HCT116 (cell line): ENCODE measurements around the gene MAGEB2. TPM values are rescaled to one million over a fixed set of nuclear protein-coding genes. Genes with fewer than 3 reads are reported as not detected.

ENCODE experiments used
- ATAC-seq: fragments of 200-7000 bp; cut with Tn5 transposase; 2 replicates; pipeline ENCODE4 v1.9.1; 2020; ENCODE audit warnings: mild to moderate bottlenecking, moderate library complexity
- BruUV-seq: library from RNA; stranded (reverse); fragments of 400-500 nt; replicated peaks from 2 replicates; lab custom pipeline; 2021; lab: Mats Ljungman, UMichigan
- CTCF ChIA-PET: fragments of 300-600 bp; sonication (Branson Sonifier 250); formaldehyde crosslinking; loops from one replicate; lab custom pipeline; 2021; ENCODE audit warnings: antibody characterized with exemption; lab: Charles Lee
- POLR2A ChIA-PET: fragments of 300-600, 350-600 bp; sonication (Branson Sonifier 250); formaldehyde crosslinking; loops from one replicate; lab custom pipeline; 2021; ENCODE audit warnings: antibody characterized with exemption; lab: Charles Lee
- RAD21 ChIA-PET, 2 experiments: fragments of 300-600 bp; sonication (Branson Sonifier 250); formaldehyde crosslinking; loops; one replicate each; lab custom pipeline; 2023; ENCODE audit warnings: low total read pairs in 2 of 2; ENCODE audit not compliant: uncharacterized antibody in 2 of 2, unreplicated experiment in 2 of 2, low non-redundant PET in 1 of 2; lab: Charles Lee
- DNase-seq: peaks from one replicate; pipeline ENCODE4 v3.0.0-alpha.2; 2010; ENCODE audit warnings: low read depth, low spot score
- H2AFZ ChIP-seq: fragments of 200-600 bp; shearing (Covaris generic), sonication (generic); 2 replicates; pipeline ENCODE4 v1.6.1; 2017; ENCODE audit warnings: low read depth, mixed run types, mixed read lengths, antibody characterized with exemption, low read length; ENCODE audit not compliant: poor library complexity, severe bottlenecking
- H3K27ac ChIP-seq: 2 replicates; pipeline ENCODE4 v1.5.1; 2012; ENCODE audit warnings: low read depth, low read length
- H3K27me3 ChIP-seq: fragments of 200-600 bp; sonication (generic); 2 replicates; pipeline ENCODE4 v1.6.1; 2016; ENCODE audit warnings: mixed run types, low read length, mixed read lengths; ENCODE audit not compliant: insufficient read depth
- H3K36me3 ChIP-seq, 2 experiments: fragments of 200-500 bp in 1 of 2; fragments of 200-600 bp in 1 of 2; sonication (Bioruptor generic) in 1 of 2; sonication (generic) in 1 of 2; 2 replicates each; pipeline versions ENCODE4 v1.5.1 to v1.6.1; 2014 to 2016; ENCODE audit warnings: low read length in 2 of 2, inconsistent platforms in 1 of 2, mixed read lengths in 1 of 2, mixed run types in 1 of 2; ENCODE audit not compliant: insufficient read depth in 2 of 2, control insufficient read depth in 1 of 2
- H3K4me1 ChIP-seq, 2 experiments: fragments of 200-600 bp in 1 of 2; sonication (generic) in 1 of 2; 2 replicates each; pipeline versions ENCODE4 v1.5.1 to v1.6.1; 2012 to 2017; ENCODE audit warnings: low read length in 2 of 2, inconsistent platforms in 1 of 2, mild to moderate bottlenecking in 1 of 2, mixed read lengths in 1 of 2, mixed run types in 1 of 2, moderate library complexity in 1 of 2; ENCODE audit not compliant: insufficient read depth in 2 of 2, control insufficient read depth in 1 of 2
- H3K4me2 ChIP-seq: fragments of 200-600 bp; sonication (generic); 2 replicates; pipeline ENCODE4 v1.6.1; 2017; ENCODE audit warnings: mixed run types, low read length, mixed read lengths
- H3K4me3 ChIP-seq, 2 experiments: fragments of 200-600 bp in 1 of 2; sonication (generic) in 1 of 2; replicated peaks in 1 of 2; 2 replicates each; pipeline ENCODE4 v1.5.1; 2011 to 2016; ENCODE audit warnings: low read length in 2 of 2, control low read depth in 1 of 2, low read depth in 1 of 2, mild to moderate bottlenecking in 1 of 2, mixed read lengths in 1 of 2, mixed run types in 1 of 2
- H3K79me2 ChIP-seq: fragments of 200-600 bp; sonication (generic); 2 replicates; pipeline ENCODE4 v1.6.1; 2017; ENCODE audit warnings: mild to moderate bottlenecking, mixed run types, low read length, moderate library complexity, mixed read lengths; ENCODE audit not compliant: insufficient read depth
- H3K9ac ChIP-seq: fragments of 200-600 bp; sonication (generic); 2 replicates; pipeline ENCODE4 v1.6.1; 2016; ENCODE audit warnings: low read length, mixed read lengths
- H3K9me2 ChIP-seq: fragments of 200-600 bp; sonication (generic), shearing (Covaris generic); 2 replicates; pipeline ENCODE4 v1.6.1; 2017; ENCODE audit warnings: mixed run types, mild to moderate bottlenecking, moderate library complexity; ENCODE audit not compliant: insufficient read depth
- H3K9me3 ChIP-seq, 2 experiments: fragments of 200-500 bp in 1 of 2; fragments of 200-600 bp in 1 of 2; sonication (Bioruptor generic) in 1 of 2; sonication (generic) in 1 of 2; 2 replicates each; pipeline ENCODE4 v1.6.1; 2014 to 2017; ENCODE audit warnings: low read length in 2 of 2, mixed read lengths in 2 of 2, inconsistent platforms in 1 of 2, low read depth in 1 of 2, mild to moderate bottlenecking in 1 of 2, mixed run types in 1 of 2, moderate library complexity in 1 of 2; ENCODE audit not compliant: control insufficient read depth in 1 of 2, insufficient read depth in 1 of 2
- H4K20me1 ChIP-seq: fragments of 200-600 bp; sonication (generic), shearing (Covaris generic); 2 replicates; pipeline ENCODE4 v1.6.1; 2017; ENCODE audit warnings: mixed run types, mild to moderate bottlenecking, moderate library complexity; ENCODE audit not compliant: insufficient read depth
- EZH2 ChIP-seq: fragments of 200-600 bp; sonication (generic); IDR thresholded peaks from 2 replicates; pipeline ENCODE4 v1.6.1; 2017; ENCODE audit warnings: antibody characterized with exemption, mixed run types
- EZH2phosphoT487 ChIP-seq: fragments of 200-600 bp; IDR thresholded peaks from 2 replicates; pipeline ENCODE4 v1.6.1; 2018; ENCODE audit warnings: antibody characterized with exemption, borderline replicate concordance
- FOSL1 ChIP-seq: IDR thresholded peaks from 2 replicates; pipeline ENCODE4 v1.6.1; 2012; ENCODE audit warnings: low read depth
- JUND ChIP-seq: IDR thresholded peaks from 2 replicates; pipeline ENCODE4 v1.6.1; 2012
- POLR2AphosphoS5 ChIP-seq: IDR thresholded peaks from 2 replicates; pipeline ENCODE4 v1.6.1; 2011; ENCODE audit warnings: mild to moderate bottlenecking, low read depth, low read length, moderate library complexity
- RAD21 ChIP-seq: IDR thresholded peaks from 2 replicates; pipeline ENCODE4 v1.6.1; 2012; ENCODE audit warnings: low read depth, mild to moderate bottlenecking
- SIN3A ChIP-seq: IDR thresholded peaks from 2 replicates; pipeline ENCODE4 v1.6.1; 2012; ENCODE audit warnings: low read depth
- SP1 ChIP-seq: IDR thresholded peaks from 2 replicates; pipeline ENCODE4 v1.6.1; 2012; ENCODE audit warnings: low read depth
- TCF7L2 ChIP-seq: IDR thresholded peaks from 2 replicates; pipeline ENCODE4 v1.7.0; 2011; ENCODE audit warnings: borderline replicate concordance, inconsistent platforms; ENCODE audit not compliant: insufficient read depth, insufficient read length; ENCODE audit errors: extremely low read depth
- ZNF274 ChIP-seq: fragments of 200-500 bp; sonication (Bioruptor generic); IDR thresholded peaks from 2 replicates; pipeline ENCODE4 v1.6.1; 2014; ENCODE audit warnings: mild to moderate bottlenecking, low read depth, low read length, inconsistent platforms
- intact Hi-C: fragments of 100-400 bp; cut with micrococcal nuclease; formaldehyde crosslinking; loops from 2 replicates; pipeline ENCODE4 v1.10.0; 2022
- total RNA-seq: library from RNA; stranded (reverse); gene quantifications from one replicate; pipeline ENCODE4 v1.2.1, GENCODE V29; 2021; ENCODE audit not compliant: unreplicated experiment
- TF ChIP-seq, protein P1 (sequence below): IDR thresholded peaks from 2 replicates; pipeline ENCODE4 v1.6.1; 2012
- TF ChIP-seq, protein P2 (sequence below), 3 experiments: fragments of 200-600 bp in 1 of 3; sonication (generic) in 1 of 3; IDR thresholded peaks in 2 of 3; conservative IDR thresholded peaks in 1 of 3; 2 replicates each; pipeline ENCODE4 v1.5.1; 2012 to 2017; ENCODE audit warnings: low read depth in 2 of 3, low read length in 2 of 3, antibody characterized with exemption in 1 of 3, borderline replicate concordance in 1 of 3, control low read depth in 1 of 3, mild to moderate bottlenecking in 1 of 3, mixed read lengths in 1 of 3, mixed run types in 1 of 3, moderate library complexity in 1 of 3; ENCODE audit not compliant: insufficient read depth in 1 of 3
- TF ChIP-seq, protein P3 (sequence below): IDR thresholded peaks from 2 replicates; pipeline ENCODE4 v1.6.1; 2012; ENCODE audit warnings: low read depth

The MAGEB2 gene
- total RNA-seq, 1 experiment from 2014 or later, result 138 TPM

DNA sequence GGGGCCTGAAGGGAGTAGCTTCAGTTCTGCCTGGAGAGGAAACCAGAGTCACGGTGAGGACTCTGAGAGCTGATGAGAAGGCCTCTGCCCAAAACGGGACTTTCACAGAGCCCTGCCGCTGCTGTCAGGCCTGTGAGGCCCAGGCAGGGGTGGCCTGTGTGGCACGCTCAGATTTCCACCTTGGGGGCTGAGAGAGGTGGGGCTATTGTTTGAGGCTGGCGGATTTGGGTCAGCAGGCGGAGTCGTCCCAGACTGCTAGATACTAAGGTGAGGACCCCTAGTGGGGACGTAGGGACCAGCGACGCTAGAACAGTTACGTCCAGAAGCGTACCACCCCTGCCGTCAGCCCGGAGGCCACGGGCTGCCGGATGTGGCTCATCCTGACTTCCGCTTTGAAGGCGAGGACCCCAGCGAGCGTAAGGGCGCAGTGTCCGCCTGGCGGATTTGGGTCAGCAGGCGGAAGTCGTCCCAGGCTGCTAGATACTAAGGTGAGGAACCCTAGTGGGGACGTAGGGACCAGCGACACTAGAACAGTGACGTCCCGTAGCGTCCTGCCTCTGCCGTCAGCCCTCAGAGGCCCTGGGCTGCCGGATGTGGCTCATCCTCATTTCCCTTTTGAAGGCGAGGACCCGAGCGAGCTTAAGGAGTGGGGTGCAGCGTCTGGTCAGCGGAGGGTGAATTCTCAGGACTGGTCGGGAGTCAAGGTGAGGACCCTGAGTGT is 31.6 kb downstream of the MAGEB2 start, which contains the start of gene MAGEB1:
Gene MAGEB1, plus strand, starts transcription at position 378 of the 721 bp plus-strand sequence. CDS start 3,348 bp downstream, outside the sequence.
- intact Hi-C loops, result no loop called here
- Histone ChIP-seq H3K4me3 (no peak within 1 kb of the TSS), H2AFZ (no peak within 1 kb of the TSS), H3K9me2 (no peaks in the 10 kb centered on the region), H3K9me3 (no peaks in the 10 kb centered on the region), H3K79me2 (no peaks in the 10 kb centered on the region), H3K4me2 (no peak within 1 kb of the TSS), H3K9ac (no peak within 1 kb of the TSS), H3K27ac (no peak within 1 kb of the TSS), H3K27me3 (no peaks in the 10 kb centered on the region), H3K4me1 (no peaks in the 10 kb centered on the region), H4K20me1 (no peaks in the 10 kb centered on the region), H3K36me3 (no peaks in the 10 kb centered on the region)
- ChIA-PET CTCF (no interaction called here), RAD21 (no interaction called here), POLR2A (no interaction called here)
- DNase-seq (peak; percentile 4), ATAC-seq (peak; percentile 86)
- no TSS peak for BruUV-seq
- TF ChIP-seq, protein P1, sequence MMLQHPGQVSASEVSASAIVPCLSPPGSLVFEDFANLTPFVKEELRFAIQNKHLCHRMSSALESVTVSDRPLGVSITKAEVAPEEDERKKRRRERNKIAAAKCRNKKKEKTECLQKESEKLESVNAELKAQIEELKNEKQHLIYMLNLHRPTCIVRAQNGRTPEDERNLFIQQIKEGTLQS, result no peak
- TF ChIP-seq, protein P2, sequence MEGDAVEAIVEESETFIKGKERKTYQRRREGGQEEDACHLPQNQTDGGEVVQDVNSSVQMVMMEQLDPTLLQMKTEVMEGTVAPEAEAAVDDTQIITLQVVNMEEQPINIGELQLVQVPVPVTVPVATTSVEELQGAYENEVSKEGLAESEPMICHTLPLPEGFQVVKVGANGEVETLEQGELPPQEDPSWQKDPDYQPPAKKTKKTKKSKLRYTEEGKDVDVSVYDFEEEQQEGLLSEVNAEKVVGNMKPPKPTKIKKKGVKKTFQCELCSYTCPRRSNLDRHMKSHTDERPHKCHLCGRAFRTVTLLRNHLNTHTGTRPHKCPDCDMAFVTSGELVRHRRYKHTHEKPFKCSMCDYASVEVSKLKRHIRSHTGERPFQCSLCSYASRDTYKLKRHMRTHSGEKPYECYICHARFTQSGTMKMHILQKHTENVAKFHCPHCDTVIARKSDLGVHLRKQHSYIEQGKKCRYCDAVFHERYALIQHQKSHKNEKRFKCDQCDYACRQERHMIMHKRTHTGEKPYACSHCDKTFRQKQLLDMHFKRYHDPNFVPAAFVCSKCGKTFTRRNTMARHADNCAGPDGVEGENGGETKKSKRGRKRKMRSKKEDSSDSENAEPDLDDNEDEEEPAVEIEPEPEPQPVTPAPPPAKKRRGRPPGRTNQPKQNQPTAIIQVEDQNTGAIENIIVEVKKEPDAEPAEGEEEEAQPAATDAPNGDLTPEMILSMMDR (IDR thresholded peaks at IDR 0.05 in 2 of 3, conservative IDR thresholded peaks at IDR 0.05 in 1 of 3; ENCODE audit: borderline replicate concordance in 1 of 3, insufficient read depth in 1 of 3, low read depth in 2 of 3, low read length in 2 of 3), result peak in 2 of 3 experiments; percentile 5 to 22; a peak in 2 of 6 replicates

DNA sequence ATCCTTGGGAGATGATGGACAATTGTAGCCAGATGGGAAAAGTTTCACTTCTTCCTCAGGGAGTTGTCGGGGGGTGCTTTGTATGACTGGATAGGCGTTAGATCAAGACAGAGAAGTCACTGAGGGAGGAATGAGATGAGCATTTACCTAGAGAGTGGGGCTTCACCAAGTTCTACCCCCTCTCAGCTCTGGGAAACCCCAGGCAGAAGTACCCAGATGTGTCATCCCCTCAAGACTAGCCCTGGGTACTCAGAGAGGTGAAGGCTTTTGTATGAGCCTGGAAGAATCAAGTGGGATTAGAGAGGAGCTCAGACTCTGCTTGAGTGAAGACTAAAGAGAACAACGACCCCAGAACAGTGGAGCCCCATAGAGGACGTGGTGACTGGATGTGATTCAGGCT is 33.5 kb downstream of the MAGEB2 start:
- H3K4me2 ChIP-seq, result no peak overlapping the region
- DNase-seq (no peak), ATAC-seq (no peak)
- BruUV-seq, result no TSS peak
- no peaks in the 10 kb centered on the region for H3K9me3 ChIP-seq
- H3K9me2 ChIP-seq, result no peaks in the 10 kb centered on the region
- CTCF ChIA-PET, result no interaction called here
- intact Hi-C loops, result no loop called here
- RAD21 ChIA-PET, result no interaction called here
- no peaks in the 10 kb centered on the region for H3K4me1 ChIP-seq
- no peak overlapping the region for H2AFZ ChIP-seq
- no peak overlapping the region for H3K4me3 ChIP-seq
- H3K9ac ChIP-seq, result no peak overlapping the region
- no peak overlapping the region for H3K27ac ChIP-seq
- POLR2A ChIA-PET, result no interaction called here
- H3K27me3 ChIP-seq, result no peaks in the 10 kb centered on the region
- H3K36me3 ChIP-seq, result no peaks in the 10 kb centered on the region
- no peaks in the 10 kb centered on the region for H3K79me2 ChIP-seq
- H4K20me1 ChIP-seq, result no peaks in the 10 kb centered on the region
- TF ChIP-seq POLR2AphosphoS5 (no peak), SIN3A (no peak), ZNF274 (no peak), JUND (no peak), TCF7L2 (no peak), FOSL1 (no peak), SP1 (no peak), EZH2phosphoT487 (no peak), RAD21 (no peak), EZH2 (no peak)
- TF ChIP-seq, protein P3, sequence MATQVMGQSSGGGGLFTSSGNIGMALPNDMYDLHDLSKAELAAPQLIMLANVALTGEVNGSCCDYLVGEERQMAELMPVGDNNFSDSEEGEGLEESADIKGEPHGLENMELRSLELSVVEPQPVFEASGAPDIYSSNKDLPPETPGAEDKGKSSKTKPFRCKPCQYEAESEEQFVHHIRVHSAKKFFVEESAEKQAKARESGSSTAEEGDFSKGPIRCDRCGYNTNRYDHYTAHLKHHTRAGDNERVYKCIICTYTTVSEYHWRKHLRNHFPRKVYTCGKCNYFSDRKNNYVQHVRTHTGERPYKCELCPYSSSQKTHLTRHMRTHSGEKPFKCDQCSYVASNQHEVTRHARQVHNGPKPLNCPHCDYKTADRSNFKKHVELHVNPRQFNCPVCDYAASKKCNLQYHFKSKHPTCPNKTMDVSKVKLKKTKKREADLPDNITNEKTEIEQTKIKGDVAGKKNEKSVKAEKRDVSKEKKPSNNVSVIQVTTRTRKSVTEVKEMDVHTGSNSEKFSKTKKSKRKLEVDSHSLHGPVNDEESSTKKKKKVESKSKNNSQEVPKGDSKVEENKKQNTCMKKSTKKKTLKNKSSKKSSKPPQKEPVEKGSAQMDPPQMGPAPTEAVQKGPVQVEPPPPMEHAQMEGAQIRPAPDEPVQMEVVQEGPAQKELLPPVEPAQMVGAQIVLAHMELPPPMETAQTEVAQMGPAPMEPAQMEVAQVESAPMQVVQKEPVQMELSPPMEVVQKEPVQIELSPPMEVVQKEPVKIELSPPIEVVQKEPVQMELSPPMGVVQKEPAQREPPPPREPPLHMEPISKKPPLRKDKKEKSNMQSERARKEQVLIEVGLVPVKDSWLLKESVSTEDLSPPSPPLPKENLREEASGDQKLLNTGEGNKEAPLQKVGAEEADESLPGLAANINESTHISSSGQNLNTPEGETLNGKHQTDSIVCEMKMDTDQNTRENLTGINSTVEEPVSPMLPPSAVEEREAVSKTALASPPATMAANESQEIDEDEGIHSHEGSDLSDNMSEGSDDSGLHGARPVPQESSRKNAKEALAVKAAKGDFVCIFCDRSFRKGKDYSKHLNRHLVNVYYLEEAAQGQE, result no peak
- TF ChIP-seq, protein P1, result no peak
